AG08396 (cell line): ENCODE measurements around the gene CLDN3.
A peak's percentile ranks its signal among the peaks of the same experiment; 100 is the strongest.

Experiments
- DNase-seq: peaks from one replicate; pipeline ENCODE4 v3.0.0; 2012; ENCODE audit warnings: low spot score, mixed read lengths

The CLDN3 gene

DNA sequence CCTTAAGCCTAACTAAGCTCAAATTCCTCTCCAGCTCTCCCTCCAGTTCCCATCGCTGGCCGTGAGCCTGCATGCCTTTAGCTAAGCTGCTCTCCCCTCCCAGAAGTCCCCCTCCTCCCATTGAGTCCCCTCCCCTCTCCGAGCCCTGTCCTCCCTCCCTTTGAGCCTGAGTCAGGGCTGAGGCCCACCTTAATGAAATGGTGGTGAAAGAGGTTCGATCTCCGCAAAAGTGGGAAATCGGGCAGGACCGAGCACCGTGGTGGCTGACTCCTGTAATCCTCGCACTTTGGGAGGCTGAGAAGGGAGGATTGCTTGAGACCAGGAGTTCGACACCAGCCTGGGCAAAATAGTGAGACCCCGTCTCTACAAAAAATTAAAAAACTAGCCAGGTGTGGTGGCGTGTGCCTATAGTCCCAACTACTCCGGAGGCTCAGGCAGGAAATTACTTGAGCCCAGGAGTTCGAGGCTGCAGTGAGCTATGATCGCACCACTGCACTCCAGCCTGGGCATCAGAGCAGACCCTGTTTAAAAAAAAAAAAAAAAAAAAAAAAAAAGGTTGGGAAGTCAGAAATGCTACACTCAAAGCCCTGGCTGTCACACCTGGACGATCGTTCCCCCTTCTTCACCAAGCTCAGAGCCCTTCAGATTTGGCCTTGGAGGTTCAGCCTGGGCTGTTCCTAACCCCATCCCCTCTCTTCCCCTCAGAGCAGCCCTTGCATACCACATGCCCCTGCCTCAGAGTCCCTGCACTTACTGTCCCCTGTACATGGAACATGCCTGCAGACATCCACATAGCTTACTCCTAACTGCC, 995 bp upstream of the CLDN3 start:
- DNase-seq = no peak

DNA sequence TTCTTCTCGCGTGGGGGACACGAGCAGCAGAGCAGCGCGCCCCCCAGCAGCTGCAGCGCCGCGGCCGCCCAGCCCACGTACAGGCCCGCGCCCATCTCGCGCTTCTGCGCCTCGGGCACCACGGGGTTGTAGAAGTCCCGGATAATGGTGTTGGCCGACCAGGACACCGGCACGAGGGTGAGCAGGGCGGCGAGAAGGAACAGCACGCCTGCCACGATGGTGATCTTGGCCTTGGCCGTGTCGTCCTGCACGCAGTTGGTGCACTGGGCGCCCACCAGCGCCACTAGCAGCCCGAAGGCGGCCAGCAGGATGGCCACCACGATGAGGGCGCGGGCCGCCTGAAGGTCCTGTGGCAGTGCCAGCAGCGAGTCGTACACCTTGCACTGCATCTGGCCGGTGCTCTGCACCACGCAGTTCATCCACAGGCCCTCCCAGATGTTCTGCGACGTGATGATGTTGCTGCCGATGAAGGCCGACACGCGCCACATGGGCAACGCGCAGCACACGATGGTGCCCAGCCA, 529 bp downstream of the CLDN3 start:
- no peak for DNase-seq

DNA sequence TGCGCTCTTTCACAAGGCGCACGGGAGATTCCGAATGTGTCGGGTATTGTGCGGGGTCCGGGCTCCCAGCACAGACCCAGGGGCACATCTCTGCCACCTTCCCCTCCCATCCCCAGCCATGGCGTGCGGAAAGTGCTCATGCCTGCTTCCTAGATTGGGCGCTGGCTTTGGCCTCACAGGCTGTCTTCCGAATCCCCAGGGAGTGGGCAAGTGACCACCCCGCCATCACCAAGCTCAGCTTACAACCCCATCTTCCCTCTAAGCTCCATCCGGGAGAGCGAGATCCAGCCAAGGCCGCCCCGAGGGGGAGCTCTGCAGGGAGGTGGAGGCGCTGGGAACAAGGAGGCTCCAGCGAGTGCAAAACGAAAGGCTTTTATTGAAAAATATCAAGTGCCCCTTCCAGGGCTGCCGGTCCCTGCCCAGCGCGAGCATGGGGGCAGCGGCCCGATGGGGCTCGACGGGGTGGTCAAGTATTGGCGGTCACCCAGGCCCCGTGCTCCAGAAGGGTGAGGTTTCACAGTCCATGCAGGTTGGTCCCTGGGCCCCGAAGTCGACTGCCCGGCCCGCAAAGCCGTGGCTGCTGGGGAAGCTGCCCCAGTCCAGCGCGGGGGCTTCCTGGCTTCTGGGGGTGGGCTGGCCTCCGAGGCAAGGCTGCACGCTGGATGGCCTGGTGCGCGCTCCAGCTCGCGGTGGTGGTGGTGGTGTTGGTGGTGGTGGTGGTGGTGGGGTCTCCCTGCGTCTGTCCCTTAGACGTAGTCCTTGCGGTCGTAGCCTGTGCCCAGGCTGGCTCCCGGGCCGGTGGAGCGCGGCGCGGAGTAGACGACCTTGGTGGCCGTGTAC, 1.2 kb downstream of the CLDN3 start:
- no peak for DNase-seq

DNA sequence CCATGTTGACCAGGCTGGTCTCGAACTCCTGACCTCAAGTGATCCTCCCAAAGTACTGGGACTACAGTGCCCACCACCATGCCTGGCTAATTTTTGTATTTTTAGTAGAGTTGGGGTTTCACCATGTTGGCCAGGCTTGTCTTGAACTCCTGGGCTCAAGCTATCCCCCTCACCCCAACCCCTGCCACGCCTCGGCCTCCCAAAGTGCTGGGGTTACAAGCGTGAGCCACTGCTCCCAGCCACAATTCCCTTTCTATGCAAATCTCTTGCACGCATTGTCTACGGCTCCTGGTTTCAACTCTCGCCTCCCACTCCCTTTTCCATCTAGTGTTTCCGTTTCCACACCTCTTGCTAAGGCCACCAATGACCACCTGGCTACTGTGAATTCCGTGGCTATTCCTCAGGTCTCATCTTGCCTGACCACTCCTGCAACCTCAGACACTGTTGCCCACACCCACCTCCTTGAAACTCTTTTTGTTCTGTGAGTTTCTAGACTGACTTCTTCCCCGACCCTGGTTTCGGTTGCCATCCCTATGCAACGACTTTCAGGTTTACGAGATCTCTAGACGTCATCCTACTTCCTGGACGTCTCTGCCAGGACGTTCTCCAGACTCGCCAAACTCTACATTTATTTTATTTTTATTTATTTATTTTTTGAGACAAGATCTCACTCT, 3.4 kb downstream of the CLDN3 start:
- DNase-seq = no peak

DNA sequence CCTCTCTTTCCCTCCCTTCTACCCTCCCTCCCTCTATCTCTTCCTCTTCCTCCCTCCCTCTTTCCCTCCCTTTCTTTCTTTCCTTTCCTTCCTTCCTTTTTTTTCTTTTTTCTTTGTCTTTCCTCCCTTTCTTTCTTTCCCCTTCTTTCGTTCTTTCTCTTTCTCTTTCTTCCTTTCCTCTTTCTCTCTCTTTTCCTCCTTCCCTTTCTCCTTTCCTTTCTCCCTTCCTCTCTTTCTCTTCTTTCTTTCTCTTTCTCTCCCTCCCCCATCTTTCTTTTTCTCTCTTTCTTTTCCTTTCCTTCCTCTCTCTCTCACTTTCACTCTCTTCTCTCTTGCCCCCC, 7.4 kb downstream of the CLDN3 start:
- no peak for DNase-seq

DNA sequence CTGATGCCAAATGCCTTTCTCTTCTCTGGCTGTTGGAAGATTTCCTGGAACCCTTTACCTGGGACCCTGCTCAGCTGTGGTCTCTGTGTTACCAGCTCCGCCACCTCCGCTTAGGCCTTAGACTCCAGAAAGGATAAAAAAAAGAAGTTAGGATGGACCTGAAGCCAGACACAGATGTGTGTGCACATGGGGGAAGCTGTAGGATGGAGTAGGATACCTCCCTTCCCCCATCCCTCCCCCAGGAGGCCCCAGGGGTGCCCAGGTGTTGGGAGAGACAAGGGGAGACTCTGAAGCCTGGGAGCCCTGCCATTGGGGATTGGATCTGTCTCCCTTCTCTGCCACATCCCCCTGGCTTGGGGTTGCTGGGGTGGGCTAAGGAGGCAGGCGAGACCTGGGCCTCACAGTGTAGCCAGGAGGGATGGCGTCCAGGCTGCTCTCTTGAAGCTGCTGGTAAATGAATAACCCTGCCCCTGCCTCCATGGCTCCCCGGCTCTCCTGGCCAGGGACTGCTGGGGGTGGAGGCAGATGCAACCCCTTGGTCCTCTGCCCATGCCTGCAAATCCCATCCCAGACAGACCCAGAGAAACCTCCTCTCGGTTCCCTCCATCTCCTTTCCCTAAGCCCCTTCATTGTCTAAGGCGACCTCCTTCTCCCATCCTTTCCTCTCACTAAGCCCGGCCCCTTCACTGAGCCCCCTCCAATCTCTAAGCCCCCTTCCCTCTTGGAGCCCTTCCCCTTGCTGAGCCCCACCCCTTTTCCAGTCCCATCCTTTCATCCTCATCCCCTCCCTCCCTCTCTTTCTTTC, 8.0 kb downstream of the CLDN3 start:
- DNase-seq = no peak

DNA sequence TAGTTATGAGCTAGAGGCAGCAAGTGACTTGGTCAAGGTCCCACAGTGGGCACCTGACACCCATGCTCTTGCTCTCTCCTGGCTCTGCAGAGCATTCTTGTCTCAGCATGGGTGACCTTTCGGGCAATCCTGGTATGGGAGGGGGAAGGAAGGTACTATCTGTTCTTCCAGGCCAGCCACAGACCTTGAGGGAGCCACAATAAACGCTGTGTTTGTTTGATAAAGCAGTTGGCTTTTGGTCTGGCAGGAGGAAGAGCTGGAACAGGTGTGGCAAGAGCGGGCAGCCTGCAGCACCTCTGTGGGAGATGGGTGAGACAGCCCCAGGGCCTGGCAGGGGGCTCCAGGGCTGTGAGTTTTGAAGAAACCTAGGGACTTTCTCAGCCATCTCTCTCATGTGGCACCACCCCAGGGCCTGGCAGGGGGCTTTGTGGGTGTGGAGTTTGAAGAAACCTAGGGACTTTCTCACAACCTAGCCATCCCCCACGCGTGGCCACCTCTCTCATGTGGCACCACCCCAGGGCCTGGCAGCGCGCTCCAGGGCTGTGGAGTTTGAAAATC, 11.4 kb downstream of the CLDN3 start:
- no peak for DNase-seq

DNA sequence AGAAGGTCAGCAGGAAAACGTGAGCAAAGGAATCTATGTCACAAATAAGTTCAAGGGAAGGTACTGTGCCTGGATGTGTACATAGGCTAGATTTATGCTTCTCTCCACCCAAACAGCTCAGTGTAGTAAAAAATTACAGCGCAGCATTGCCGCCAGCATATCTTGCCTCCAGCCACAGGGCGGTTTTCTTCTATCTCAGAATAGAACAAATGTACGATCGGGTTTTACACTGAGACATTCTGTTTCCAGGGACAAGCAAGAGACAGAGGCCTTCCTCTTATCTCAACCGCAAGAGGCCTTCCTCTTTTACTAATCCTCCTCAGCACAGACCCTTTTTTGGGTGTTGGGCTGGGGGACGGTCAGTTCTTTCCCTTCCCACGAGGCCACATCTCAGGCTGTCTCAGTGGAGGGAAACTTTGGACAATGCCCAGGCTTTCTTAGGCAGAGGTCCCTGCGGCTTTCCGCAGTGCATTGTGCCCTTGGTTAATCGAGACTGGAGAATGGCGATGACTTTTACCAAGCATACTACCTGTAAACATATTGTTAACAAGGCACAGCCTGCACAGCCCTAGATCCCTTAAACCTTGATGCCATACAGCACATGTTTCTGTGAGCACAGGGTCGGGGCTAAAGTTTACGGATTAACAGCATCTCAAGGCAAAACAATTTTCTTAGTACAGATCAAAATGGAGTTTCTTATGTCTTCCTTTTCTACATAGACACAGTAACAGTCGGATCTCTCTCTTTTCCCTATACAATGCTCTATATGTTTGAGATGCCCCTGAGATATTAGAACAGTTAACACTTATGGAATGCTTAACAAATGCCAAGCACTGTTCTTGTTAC, 19.9 kb downstream of the CLDN3 start:
- no peak for DNase-seq

DNA sequence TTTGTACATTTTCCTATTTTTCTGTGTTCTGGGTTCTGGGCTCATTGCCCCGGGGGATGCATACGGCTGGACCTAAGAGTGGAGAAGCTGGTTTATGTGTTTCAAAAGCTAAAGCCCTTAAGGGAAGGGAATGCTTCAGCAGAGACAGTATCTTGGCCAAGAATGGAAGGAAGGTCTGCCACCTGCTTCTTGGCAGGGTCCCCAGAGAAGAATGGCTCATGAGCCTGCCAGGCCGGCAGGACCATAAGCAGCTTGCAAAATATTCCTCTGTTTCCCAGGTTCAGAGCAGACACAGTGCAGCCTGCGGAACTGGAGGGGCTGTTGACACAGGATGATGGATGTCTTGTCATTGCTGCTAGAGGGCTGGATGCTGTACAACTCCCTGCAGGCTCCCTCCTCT, 23.7 kb downstream of the CLDN3 start:
- no peak for DNase-seq

DNA sequence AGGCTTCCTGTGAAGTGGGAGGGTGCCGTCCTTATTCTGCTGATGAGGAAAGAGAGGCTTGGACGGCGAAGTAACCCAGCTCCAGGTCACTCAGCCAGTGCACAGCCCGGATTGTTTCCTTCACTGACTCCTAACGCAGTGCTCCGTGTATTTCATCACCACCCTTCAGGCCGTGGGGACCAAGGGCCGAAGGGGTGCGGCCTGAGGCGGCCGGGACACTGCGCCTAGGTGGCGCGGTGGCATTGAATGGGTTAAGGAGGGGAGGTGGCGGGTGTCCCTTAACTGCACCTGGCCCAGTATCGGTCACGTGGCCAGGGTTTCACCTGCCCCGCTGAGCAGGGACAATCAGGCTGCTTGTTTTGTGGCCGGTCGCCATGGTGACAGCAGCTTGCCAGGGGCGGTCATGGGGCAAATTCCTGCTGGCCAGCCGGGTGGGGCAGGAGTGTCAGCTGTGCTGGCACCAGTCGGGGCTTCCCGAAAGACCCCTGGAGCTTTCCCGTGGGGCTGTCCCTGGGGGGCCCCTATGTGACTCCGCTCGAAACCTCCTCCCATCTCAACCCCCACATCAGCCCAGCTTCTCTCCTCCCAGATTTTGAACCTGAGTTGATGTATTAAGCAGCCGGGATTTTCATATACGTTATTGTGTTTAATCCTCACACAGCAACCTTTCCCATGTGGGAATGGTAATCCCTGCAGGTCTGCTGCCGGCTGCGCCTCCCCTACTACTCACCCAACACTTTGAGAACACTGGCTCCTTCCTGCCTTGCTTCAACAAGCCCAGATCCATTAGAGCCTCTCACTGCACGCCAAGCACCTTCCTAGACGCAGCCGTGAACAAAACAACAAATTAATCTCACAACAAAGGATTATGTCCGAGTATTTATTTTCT, 27.1 kb downstream of the CLDN3 start:
- no peak for DNase-seq

DNA sequence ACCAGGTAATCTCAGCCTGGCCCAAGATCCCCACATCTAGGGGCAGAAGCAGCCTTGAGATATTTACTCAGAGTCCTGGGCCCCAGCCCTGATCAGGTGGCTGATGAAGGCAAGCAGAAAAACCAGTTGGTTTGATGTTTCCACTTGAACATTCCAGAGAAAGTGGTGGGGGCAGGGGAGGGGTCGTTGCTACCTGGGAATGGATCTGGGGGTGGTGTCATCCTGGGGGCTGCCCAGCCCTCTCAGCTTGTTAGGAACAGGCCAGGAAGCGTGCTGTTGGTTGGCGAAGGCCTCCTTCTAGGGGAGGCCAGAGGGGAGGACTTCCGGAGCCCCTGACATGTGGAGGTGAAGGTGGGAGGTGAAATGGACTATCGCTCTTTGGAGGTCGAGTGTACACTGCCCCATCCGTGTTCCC, 27.7 kb downstream of the CLDN3 start:
- DNase-seq = no peak

DNA sequence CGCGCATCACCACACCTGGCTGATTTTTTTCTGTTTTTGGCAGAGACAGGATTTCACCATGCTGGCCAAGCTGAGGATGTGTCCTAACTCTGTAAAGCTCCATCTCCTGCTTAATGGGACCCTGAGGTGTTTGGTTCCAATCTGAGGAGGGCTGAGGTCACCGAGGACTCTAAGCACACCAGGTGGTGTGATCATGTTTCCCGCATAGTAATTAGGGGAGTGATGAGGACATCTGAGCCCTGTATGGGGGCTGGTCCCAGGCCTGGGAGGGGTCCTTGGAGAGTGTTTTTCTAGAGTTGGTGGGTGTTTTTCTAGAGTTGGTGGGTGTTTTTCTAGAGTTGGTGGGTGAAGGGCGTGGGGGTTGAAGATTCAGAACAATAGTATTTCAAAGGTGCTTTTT, 28.5 kb downstream of the CLDN3 start:
- no peak for DNase-seq

DNA sequence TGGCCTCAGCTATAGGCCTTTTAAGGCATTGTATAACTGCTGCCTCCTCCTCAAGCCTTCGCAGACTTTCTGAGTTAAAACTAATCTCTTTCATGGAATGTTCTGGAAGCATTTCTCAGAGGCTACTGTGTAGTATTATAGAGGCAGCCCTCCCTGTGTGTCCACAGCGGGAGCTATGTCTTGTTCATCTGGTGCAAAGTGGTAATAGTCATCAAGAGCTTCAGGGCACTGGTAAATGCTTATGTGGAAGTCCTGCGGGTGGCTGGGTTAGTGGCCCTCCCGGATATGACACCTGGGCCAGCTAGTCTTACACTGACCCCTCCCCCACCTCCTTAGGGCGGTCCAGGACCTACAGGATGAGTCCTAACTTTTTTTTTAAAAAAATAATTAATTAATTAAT, 29.3 kb downstream of the CLDN3 start:
- DNase-seq = no peak

DNA sequence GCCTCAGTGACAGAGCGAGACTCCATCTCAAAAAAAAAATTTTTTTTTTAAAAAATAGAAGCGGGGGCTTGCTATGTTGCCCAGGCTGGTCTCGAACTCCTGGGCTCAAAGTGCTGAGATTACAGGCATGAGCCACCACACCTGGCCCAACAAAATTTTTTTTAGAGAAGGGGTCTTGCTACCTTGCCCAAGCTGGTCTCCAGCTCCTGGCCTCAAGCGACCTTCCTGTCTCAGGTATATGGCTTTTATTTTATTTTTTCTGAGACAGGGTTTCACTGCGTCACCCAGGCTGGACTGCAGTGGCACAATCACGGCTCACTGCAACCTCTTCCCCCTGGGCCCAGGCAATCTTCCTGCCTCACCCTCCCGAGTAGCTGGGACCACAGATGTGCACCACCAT, 29.9 kb downstream of the CLDN3 start:
- no peak for DNase-seq

DNA sequence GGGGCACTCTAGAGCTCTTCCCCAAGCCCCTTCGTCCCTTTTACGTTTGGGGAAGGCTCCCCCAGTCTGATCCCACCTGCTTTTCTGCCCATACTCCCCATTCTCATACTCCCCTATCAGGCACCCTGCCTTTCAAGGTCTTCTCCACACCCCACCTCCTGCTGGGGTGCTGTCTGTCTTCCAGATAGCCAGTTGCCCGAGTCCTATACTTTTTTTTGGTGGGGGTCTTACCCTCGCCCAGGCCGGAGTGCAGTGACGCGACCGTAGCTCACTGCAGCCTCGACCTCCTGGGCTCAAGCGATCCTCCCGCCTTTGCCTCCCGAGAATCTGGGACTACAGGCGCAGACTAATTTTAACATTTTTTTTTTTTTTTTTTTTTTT, 30.7 kb downstream of the CLDN3 start:
- DNase-seq = no peak

DNA sequence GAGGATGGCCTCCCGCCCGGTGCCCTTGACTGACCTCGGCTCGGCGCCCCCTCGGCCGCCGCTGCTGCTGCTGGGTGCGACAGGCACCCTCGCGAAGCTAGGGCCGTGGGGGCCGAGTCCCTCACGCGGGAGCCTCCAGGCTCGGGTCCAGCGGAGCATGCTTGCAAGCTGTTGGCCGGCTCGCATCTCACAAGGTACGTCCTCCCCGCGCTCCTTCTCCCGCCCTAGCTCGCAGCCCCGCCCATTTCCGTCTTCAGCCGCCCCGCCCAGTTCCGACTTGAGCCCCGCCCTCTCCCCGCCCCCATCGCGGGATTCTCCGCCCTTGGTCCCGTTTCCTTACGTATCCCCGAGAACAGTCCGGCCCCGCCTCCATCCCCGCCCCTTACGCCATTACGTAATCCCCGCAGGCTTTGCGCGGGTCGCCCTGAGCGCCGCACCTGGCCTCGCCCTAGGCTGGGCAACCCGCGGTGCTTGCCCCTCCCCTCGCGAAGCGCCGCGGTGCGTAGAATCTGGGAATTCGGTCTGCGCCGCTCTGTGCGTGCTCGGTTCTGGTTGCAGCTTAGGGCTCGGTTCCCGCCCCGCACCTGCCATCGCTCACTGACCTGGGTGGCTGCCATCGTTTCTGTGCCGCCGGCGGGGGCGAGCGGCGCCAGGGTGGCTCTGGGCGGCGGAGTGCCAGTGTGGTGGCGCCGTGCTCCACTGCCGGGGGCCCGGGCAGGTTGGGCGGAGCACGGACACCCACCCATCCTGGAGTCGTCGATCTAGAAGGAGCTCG, 31.3 kb downstream of the CLDN3 start, which contains the start of gene ABHD11:
Gene ABHD11 (minus strand): TSS at position 191 of the 775 bp plus-strand sequence. CDS start 32 bp downstream, at position 159.
- DNase-seq = peak; percentile 99

DNA sequence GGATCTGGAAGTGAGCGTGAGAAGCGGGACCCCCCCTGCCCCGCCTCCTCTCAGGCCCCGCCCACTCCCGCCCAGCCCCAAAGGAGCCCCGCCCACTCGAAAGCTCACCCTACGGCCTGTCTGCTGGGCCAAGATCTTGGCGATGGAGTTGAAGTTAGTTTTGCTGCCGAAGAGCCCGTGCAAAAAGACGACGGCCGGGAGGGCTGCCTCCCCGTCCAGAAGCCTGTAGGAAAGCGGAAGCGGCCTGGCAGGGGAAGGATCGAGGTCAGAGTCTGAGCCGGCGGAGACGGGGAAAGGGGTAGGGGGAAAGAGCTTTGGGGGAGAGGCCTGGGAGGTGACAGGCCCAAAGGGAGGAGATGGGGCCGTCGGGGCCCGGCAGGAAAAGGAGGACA, 31.9 kb downstream of the CLDN3 start:
- DNase-seq = peak; percentile 87

DNA sequence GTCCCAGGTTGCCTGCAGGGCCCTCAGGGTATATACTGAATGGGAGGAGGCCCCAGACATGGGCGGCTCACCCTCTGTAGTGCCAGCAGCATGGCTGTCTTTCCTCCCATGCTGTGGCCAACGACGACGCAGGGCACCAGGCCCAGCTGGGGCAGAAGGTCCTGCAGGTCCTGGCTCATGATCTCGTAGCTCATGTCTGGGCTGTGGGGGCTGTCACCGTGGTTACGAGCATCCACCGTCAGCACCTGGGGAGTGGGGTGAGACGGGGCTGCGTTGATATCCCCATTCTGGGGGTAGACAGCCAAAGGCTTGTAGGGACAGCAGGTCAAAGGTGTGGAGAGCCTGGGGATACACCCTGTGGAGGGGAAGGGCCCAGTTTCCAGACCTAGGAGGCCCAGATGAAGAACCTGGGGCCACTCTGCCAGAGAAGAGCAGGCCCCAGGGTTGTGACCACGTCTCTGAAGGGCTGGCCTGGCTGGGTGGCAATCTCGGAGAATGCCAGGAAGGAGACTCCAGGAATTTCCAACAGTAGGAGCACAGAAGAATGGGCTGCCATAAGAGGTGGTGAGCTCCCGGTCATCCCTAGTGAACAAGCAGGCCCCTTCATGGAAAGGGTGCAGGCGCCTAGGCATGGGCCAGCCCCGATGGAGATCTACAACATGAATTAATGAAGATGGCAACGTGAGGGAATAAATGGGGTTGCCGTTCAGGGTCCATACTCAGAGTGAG, 32.4 kb downstream of the CLDN3 start:
- DNase-seq = no peak
